Mammary epithelial cell (primary cell): ENCODE data around the gene AP5M1.

Experiments
- CTCF ChIP-seq, 2 donors: IDR thresholded peaks in 1 of 2; conservative IDR thresholded peaks in 1 of 2; 2 replicates each; pipeline ENCODE4 v1.5.1; 2011 to 2012; ENCODE audit warnings: inconsistent platforms in 2 of 2, low read length in 2 of 2, mild to moderate bottlenecking in 2 of 2, control low read depth in 1 of 2, low read depth in 1 of 2; ENCODE audit not compliant: insufficient read depth in 1 of 2; ENCODE audit errors: extremely low read depth in 1 of 2
- EZH2 ChIP-seq: IDR thresholded peaks from 2 replicates; pipeline ENCODE4 v1.6.1; 2012; ENCODE audit warnings: low read length, inconsistent platforms, borderline replicate concordance

- TF ChIP-seq CTCF (conservative IDR thresholded peaks at IDR 0.05 in 1 of 2, IDR thresholded peaks at IDR 0.05 in 1 of 2; ENCODE audit: extremely low read depth in 1 of 2, insufficient read depth in 1 of 2, low read depth in 1 of 2, low read length in 2 of 2) (no peak), EZH2 (no peak)
Measured at GRCh38 chr14:57297852-57298251, 29.1 kb downstream of the AP5M1 start.
